Cerebellar nuclear complex (tissue), 1 donor: Measurements from ENCODE around the gene DNMBP.
"Not testable (repeated sequence)": the region's sequence is repeated elsewhere in the genome, so short reads cannot be mapped to it uniquely, and the experiment has no call there.

Source experiments
- DNase-seq, 2 experiments: peaks; one replicate each; lab custom pipeline; 2025; lab: John Stamatoyannopoulos, UW

The DNMBP gene

GRCh38 chr10:99946051-99946450 is 63.7 kb downstream of the DNMBP start:
- not testable (repeated sequence) for DNase-seq

DNA sequence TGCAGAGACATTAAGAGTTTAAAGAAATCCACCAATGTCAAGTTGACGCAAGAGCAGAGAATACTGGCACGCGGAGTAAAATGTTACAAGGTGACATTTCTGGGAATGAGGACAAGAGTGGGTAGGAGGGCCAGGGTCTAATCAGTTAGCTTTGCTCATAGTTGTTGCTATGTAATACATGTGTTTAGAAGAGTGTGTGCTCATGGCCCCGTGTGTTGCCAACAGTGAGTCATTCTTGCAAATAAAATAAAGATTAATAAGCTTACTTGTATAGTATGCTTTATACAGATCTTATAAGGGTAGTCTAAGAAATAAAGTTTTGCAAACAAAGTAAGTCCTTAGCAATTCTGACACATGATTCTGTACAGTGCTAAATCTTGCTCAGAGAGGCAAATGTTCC is 64.5 kb downstream of the DNMBP start:
- DNase-seq, result no peak

- DNase-seq, result no peak
Measured at GRCh38 chr10:99944860-99945259, 64.9 kb downstream of the DNMBP start.

- DNase-seq, result no peak
Measured at GRCh38 chr10:99943908-99944307, 65.8 kb downstream of the DNMBP start.

DNA sequence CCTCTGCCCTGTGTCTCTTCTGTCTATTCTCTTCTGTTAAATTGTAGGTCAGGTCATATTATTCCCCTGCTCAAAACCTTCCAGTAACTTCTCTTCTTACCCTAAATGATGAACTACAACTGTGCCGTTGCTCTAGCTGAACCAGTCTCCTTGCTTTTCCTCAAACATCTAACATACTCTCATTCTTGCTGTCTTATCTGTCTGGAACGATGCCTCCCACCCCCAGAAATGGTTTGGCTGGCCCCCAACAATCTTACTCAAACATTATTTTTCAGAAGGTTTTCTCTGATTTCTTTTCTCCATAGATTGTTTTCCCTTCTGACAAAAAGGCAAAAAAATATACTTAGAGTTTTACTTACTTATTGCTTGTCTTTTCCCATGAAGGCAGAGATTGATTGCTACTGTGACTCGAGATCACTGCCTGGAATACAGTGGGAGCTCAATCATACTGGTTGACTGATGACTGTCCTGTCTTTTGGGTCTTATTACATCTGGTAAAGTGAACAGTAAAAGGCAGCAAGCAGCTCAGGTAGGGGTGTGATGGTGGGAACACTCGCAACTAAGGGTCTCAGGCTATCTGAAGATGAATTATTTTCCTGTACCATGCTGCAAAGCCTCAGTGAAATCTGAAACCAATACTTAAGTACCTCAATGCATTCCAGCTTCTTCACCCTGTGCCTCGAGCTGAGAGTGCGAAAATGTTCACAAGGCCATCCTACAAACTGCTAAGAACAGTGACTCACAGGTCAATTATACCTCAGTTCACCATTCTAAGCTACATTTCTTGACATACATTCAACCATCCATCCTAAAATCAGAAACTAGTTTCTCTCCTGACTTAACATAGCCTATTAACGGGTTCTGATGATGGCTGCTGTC is 67.6 kb downstream of the DNMBP start:
- no peak for DNase-seq

- no peak for DNase-seq
Measured at GRCh38 chr10:99938563-99938962, 71.2 kb downstream of the DNMBP start.

GRCh38 chr10:99937630-99938029 is 72.1 kb downstream of the DNMBP start:
- no peak for DNase-seq

DNA sequence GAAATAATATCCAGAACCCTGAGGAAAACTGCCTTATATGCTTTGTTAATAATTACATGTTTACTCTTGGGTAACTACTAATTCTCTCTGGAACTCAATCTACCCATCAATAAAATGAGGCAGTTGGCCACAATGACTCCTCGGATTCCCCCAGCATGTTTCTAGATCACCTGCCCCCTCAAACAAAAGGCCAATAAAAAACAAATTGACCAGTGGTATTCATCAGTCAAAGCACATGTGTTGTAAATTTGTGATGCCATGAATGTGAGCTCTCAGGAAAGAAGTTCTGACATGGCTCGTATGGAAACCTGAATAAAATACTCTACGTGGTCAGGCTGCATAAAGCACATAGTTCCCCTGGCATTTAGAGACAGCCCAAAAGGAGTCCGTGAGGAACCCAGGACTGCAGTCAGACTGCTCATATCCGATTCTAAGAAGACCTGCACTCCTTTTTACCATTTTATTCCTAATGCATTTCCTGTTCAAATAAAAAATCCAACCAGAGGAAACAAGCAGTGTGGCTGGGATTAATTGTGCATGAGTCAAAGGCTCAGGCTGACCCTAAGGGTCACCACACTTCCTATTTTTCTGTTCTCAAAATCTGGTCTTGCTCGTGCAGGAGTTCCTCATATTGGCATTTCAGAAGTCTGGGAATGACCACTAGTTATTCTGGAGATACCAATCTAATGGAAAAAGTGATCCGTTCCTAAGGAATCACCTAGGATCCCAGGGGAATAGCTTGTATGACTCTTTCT is 77.4 kb downstream of the DNMBP start:
- DNase-seq, result not testable (repeated sequence)

DNA sequence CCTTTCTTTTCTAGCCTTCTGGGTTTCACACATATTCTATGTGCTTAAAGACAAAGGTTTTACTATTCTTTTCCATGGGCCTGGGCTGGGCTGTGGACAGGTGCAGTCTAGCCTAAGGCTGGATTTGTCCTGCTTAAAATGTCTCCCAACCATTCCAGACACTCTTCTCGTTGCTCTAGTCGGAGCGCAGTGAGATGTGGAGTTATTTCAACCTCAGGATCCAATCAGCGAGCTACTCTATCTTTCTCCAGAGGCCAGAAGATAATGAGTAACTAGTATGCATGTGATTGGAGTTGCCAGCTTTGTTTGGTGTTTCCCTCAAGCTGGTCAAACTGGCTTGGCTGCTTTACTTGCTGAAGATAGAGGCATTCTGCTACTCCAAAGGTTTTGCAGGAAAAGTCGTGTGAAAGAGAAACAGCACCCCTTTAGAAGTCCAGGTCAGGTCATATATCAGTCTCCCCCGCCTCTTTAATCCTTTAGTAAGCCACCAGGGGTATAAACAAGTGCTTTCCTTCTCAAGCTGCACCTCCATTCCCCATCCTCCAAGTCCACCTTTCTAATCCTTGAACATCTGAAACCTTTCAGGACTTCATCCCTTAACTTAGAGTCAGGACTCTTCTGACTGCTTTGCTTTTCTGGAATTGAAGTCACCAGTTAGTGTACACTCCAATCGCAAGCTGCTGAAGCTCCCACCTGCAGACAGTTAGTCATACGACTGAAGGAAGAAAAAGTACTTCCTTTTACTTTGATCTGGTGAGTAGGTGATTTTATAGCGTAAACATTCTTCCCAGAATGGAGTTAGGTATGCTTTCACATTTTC is 78.8 kb downstream of the DNMBP start:
- DNase-seq, result no peak

GRCh38 chr10:99929360-99929759 is 80.4 kb downstream of the DNMBP start:
- no peak for DNase-seq

GRCh38 chr10:99927721-99928280 is 81.9 kb downstream of the DNMBP start:
- no peak for DNase-seq

DNA sequence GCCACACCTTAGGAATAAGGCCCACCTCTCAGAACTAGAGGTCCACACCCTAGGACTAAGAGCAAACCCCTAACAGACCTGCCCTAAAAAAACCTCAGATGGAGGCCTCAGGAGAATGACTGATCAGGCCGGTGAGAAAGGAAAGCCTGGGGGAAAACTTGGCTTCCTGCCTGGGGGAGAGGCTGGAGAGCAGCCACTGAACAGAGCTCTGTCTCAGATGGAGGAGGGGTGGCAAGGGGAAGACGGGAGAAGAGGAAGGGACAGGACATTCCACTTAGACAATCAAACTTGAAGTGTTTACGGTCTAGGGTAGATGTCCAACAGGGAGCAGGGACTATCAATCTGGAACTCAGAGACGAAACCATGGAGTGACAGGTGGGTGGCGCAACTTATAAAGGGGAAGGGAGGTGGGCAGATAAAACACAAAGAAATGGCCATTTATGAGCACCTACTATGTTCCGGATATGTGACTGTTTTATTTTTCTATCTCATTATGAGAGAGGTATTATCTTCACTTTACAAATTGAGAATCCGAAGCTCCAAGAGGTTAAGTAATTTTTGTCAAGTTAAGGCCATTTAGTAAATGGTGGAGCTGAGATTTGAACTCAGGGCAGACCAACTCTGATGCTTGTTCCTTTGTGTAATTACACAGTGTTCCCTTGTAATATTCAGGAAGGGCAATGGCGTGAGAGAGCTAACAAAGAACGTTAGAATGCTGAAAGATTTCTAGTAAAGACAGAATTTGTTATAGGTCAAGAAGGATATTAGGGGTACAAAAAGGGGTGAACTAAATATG is 82.6 kb downstream of the DNMBP start:
- no peak for DNase-seq

- no peak for DNase-seq
Measured at GRCh38 chr10:99924451-99925255, 85.1 kb downstream of the DNMBP start.

GRCh38 chr10:99921948-99922347 is 87.8 kb downstream of the DNMBP start:
- DNase-seq, result no peak

DNA sequence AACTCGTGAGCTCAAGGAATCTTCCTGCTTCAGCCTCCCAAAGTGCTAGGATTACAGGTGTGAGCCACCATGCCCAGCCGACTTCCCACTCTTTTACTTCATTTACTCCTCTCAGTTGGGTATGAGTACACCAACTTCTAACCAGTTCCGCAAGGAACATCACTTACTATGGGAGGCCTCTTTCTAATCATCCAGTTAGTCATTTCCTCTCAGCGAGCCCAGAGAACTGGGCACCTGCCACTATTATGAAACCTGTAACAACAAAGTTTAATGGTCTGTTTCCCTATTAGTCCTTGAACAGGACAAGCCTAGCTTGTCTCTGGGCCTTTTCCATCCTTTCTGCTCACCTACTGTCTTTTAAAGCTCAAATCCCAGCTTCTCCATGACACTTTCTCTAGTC is 88.8 kb downstream of the DNMBP start:
- DNase-seq, result no peak

DNA sequence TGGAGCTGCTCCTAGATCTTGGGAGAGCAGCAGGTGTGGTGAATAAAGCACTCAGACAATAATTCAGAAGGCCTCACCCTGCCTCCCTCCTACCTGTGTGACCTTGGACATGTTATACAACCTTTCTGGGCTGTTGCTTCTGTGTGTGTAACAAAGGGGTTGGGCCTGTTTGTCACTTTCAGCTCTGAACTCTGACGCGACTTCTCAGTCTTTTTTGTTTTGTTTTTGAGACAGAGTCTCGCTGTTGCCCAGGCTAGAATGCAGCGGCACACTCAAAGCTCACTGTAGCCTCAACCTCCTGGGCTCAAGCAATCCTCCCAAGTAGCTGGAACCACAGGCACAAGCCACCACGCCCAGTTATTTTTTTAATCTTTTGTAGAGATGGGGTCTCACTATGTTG is 89.3 kb downstream of the DNMBP start:
- DNase-seq, result no peak

DNA sequence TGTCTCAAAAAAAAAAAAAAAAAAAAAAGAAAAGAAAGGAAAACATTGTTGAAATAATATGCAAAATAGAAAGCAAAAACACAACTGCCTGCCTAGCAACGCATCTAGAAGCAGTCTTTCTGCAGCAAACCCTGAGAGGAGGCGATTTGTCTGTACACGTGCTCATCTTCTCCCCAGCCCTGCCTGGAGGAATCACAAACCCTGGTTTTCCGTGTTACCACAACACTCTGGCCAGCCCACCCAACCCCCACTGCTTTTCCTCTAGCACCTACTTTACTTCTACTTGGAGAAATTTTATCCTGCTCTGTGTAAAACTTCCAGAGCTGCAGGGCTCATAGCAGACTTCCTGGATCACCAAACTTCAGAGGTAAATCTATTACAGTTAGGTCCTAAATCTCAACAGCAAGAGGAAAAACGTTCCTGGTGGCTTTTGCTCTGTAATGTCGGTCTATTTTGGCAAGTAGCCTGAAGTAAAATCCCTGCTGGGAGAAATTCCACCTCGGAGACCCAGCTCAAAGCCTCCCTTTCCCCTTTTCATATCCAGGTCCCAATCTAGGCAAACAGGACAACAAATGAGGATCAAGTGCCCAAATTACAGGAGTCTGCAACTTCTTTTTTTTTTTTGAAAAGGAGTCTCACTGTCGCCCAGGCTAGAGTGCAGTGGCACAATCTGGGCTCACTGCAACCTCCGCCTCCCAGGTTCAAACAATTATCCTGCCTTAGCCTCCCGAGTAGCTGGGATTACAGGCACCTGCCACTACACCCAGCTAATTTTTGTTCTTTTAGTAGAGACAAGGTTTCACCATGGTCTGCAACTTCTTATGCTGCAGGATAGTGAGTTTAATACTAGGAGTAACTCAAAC is 91.6 kb downstream of the DNMBP start:
- DNase-seq, result no peak

GRCh38 chr10:99916776-99917175 is 93.0 kb downstream of the DNMBP start:
- no peak for DNase-seq

- DNase-seq, result no peak
Measured at GRCh38 chr10:99915414-99915813, 94.3 kb downstream of the DNMBP start.
